HCT116 (cell line): Measurements from ENCODE around the gene ROMO1. TPM values are rescaled to one million over a fixed set of nuclear protein-coding genes. Genes with fewer than 3 reads are reported as not detected.
A peak's percentile ranks its signal among the peaks of the same experiment; 100 is the strongest.

Experiments used
- ATAC-seq: fragments of 200-7000 bp; cut with Tn5 transposase; 2 replicates; pipeline ENCODE4 v1.9.1; 2020; ENCODE audit warnings: mild to moderate bottlenecking, moderate library complexity
- BruUV-seq: library from RNA; stranded (reverse); fragments of 400-500 nt; replicated peaks from 2 replicates; lab custom pipeline; 2021; lab: Mats Ljungman, UMichigan
- CTCF ChIA-PET: fragments of 300-600 bp; sonication (Branson Sonifier 250); formaldehyde crosslinking; loops from one replicate; lab custom pipeline; 2021; ENCODE audit warnings: antibody characterized with exemption; lab: Charles Lee
- POLR2A ChIA-PET: fragments of 300-600, 350-600 bp; sonication (Branson Sonifier 250); formaldehyde crosslinking; loops from one replicate; lab custom pipeline; 2021; ENCODE audit warnings: antibody characterized with exemption; lab: Charles Lee
- RAD21 ChIA-PET, 2 experiments: fragments of 300-600 bp; sonication (Branson Sonifier 250); formaldehyde crosslinking; loops; one replicate each; lab custom pipeline; 2023; ENCODE audit warnings: low total read pairs in 2 of 2; ENCODE audit not compliant: uncharacterized antibody in 2 of 2, unreplicated experiment in 2 of 2, low non-redundant PET in 1 of 2; lab: Charles Lee
- DNase-seq: peaks from one replicate; pipeline ENCODE4 v3.0.0-alpha.2; 2010; ENCODE audit warnings: low read depth, low spot score
- H2AFZ ChIP-seq: fragments of 200-600 bp; shearing (Covaris generic), sonication (generic); 2 replicates; pipeline ENCODE4 v1.6.1; 2017; ENCODE audit warnings: low read depth, mixed run types, mixed read lengths, antibody characterized with exemption, low read length; ENCODE audit not compliant: poor library complexity, severe bottlenecking
- H3K27ac ChIP-seq: 2 replicates; pipeline ENCODE4 v1.5.1; 2012; ENCODE audit warnings: low read depth, low read length
- H3K27me3 ChIP-seq: fragments of 200-600 bp; sonication (generic); 2 replicates; pipeline ENCODE4 v1.6.1; 2016; ENCODE audit warnings: mixed run types, low read length, mixed read lengths; ENCODE audit not compliant: insufficient read depth
- H3K36me3 ChIP-seq, 2 experiments: fragments of 200-500 bp in 1 of 2; fragments of 200-600 bp in 1 of 2; sonication (Bioruptor generic) in 1 of 2; sonication (generic) in 1 of 2; 2 replicates each; pipeline versions ENCODE4 v1.5.1 to v1.6.1; 2014 to 2016; ENCODE audit warnings: low read length in 2 of 2, inconsistent platforms in 1 of 2, mixed read lengths in 1 of 2, mixed run types in 1 of 2; ENCODE audit not compliant: insufficient read depth in 2 of 2, control insufficient read depth in 1 of 2
- H3K4me1 ChIP-seq, 2 experiments: fragments of 200-600 bp in 1 of 2; sonication (generic) in 1 of 2; 2 replicates each; pipeline versions ENCODE4 v1.5.1 to v1.6.1; 2012 to 2017; ENCODE audit warnings: low read length in 2 of 2, inconsistent platforms in 1 of 2, mild to moderate bottlenecking in 1 of 2, mixed read lengths in 1 of 2, mixed run types in 1 of 2, moderate library complexity in 1 of 2; ENCODE audit not compliant: insufficient read depth in 2 of 2, control insufficient read depth in 1 of 2
- H3K4me2 ChIP-seq: fragments of 200-600 bp; sonication (generic); 2 replicates; pipeline ENCODE4 v1.6.1; 2017; ENCODE audit warnings: mixed run types, low read length, mixed read lengths
- H3K4me3 ChIP-seq, 2 experiments: fragments of 200-600 bp in 1 of 2; sonication (generic) in 1 of 2; replicated peaks in 1 of 2; 2 replicates each; pipeline ENCODE4 v1.5.1; 2011 to 2016; ENCODE audit warnings: low read length in 2 of 2, control low read depth in 1 of 2, low read depth in 1 of 2, mild to moderate bottlenecking in 1 of 2, mixed read lengths in 1 of 2, mixed run types in 1 of 2
- H3K79me2 ChIP-seq: fragments of 200-600 bp; sonication (generic); 2 replicates; pipeline ENCODE4 v1.6.1; 2017; ENCODE audit warnings: mild to moderate bottlenecking, mixed run types, low read length, moderate library complexity, mixed read lengths; ENCODE audit not compliant: insufficient read depth
- H3K9ac ChIP-seq: fragments of 200-600 bp; sonication (generic); 2 replicates; pipeline ENCODE4 v1.6.1; 2016; ENCODE audit warnings: low read length, mixed read lengths
- H3K9me2 ChIP-seq: fragments of 200-600 bp; sonication (generic), shearing (Covaris generic); 2 replicates; pipeline ENCODE4 v1.6.1; 2017; ENCODE audit warnings: mixed run types, mild to moderate bottlenecking, moderate library complexity; ENCODE audit not compliant: insufficient read depth
- H3K9me3 ChIP-seq, 2 experiments: fragments of 200-500 bp in 1 of 2; fragments of 200-600 bp in 1 of 2; sonication (Bioruptor generic) in 1 of 2; sonication (generic) in 1 of 2; 2 replicates each; pipeline ENCODE4 v1.6.1; 2014 to 2017; ENCODE audit warnings: low read length in 2 of 2, mixed read lengths in 2 of 2, inconsistent platforms in 1 of 2, low read depth in 1 of 2, mild to moderate bottlenecking in 1 of 2, mixed run types in 1 of 2, moderate library complexity in 1 of 2; ENCODE audit not compliant: control insufficient read depth in 1 of 2, insufficient read depth in 1 of 2
- H4K20me1 ChIP-seq: fragments of 200-600 bp; sonication (generic), shearing (Covaris generic); 2 replicates; pipeline ENCODE4 v1.6.1; 2017; ENCODE audit warnings: mixed run types, mild to moderate bottlenecking, moderate library complexity; ENCODE audit not compliant: insufficient read depth
- CEBPB ChIP-seq: IDR thresholded peaks from 2 replicates; pipeline ENCODE4 v1.6.1; 2012; ENCODE audit warnings: low read depth
- EGR1 ChIP-seq: IDR thresholded peaks from 2 replicates; pipeline ENCODE4 v1.6.1; 2012; ENCODE audit warnings: low read depth
- EZH2 ChIP-seq: fragments of 200-600 bp; sonication (generic); IDR thresholded peaks from 2 replicates; pipeline ENCODE4 v1.6.1; 2017; ENCODE audit warnings: antibody characterized with exemption, mixed run types
- EZH2phosphoT487 ChIP-seq: fragments of 200-600 bp; IDR thresholded peaks from 2 replicates; pipeline ENCODE4 v1.6.1; 2018; ENCODE audit warnings: antibody characterized with exemption, borderline replicate concordance
- MAX ChIP-seq: IDR thresholded peaks from 2 replicates; pipeline ENCODE4 v1.6.1; 2012
- POLR2AphosphoS5 ChIP-seq: IDR thresholded peaks from 2 replicates; pipeline ENCODE4 v1.6.1; 2011; ENCODE audit warnings: mild to moderate bottlenecking, low read depth, low read length, moderate library complexity
- SIN3A ChIP-seq: IDR thresholded peaks from 2 replicates; pipeline ENCODE4 v1.6.1; 2012; ENCODE audit warnings: low read depth
- SP1 ChIP-seq: IDR thresholded peaks from 2 replicates; pipeline ENCODE4 v1.6.1; 2012; ENCODE audit warnings: low read depth
- YY1 ChIP-seq: IDR thresholded peaks from 2 replicates; pipeline ENCODE4 v1.6.1; 2011; ENCODE audit warnings: low read length, low read depth, moderate library complexity, mild to moderate bottlenecking; ENCODE audit not compliant: insufficient replicate concordance; ENCODE audit errors: extremely low read depth
- ZBTB33 ChIP-seq: IDR thresholded peaks from 2 replicates; pipeline ENCODE4 v1.6.1; 2011; ENCODE audit warnings: mild to moderate bottlenecking, low read length, moderate library complexity; ENCODE audit not compliant: insufficient replicate concordance; ENCODE audit errors: extremely low read depth
- ZFX ChIP-seq: fragments of 450-650 bp; IDR thresholded peaks from 2 replicates; pipeline ENCODE4 v1.6.1; 2017
- ZNF274 ChIP-seq: fragments of 200-500 bp; sonication (Bioruptor generic); IDR thresholded peaks from 2 replicates; pipeline ENCODE4 v1.6.1; 2014; ENCODE audit warnings: mild to moderate bottlenecking, low read depth, low read length, inconsistent platforms
- intact Hi-C: fragments of 100-400 bp; cut with micrococcal nuclease; formaldehyde crosslinking; loops from 2 replicates; pipeline ENCODE4 v1.10.0; 2022
- total RNA-seq: library from RNA; stranded (reverse); gene quantifications from one replicate; pipeline ENCODE4 v1.2.1, GENCODE V29; 2021; ENCODE audit not compliant: unreplicated experiment

The ROMO1 gene
- total RNA-seq, 1 experiment from 2014 or later: 167 TPM

GRCh38 chr20:35699127-35699956 lies at the start of gene ROMO1, which contains the start of gene NFS1 (continued):
- no peak for TF ChIP-seq ZNF274
- TF ChIP-seq SP1: no peak; the same call in 1 of the 2 replicates
- peak; percentile 40; the same call in 1 of the 2 replicates for TF ChIP-seq EGR1
- TF ChIP-seq EZH2phosphoT487: no peak
- no peak for TF ChIP-seq EZH2
- peak; percentile 46 for TF ChIP-seq YY1
- TF ChIP-seq POLR2AphosphoS5: peak; percentile 85
- peak; percentile 90 for TF ChIP-seq ZFX

GRCh38 chr20:35650632-35651031 lies 48.6 kb upstream of the ROMO1 start:
- no peak overlapping the region for H3K27ac ChIP-seq
- no peaks in the 10 kb centered on the region for H3K9me2 ChIP-seq
- no peak for TF ChIP-seq SP1
- TF ChIP-seq MAX: no peak
- TF ChIP-seq ZBTB33: no peak
- TF ChIP-seq SIN3A: no peak
- TF ChIP-seq POLR2AphosphoS5: no peak
- no peak for TF ChIP-seq CEBPB
- H3K4me1 ChIP-seq: no peaks in the 10 kb centered on the region
- RAD21 ChIA-PET: no interaction called here
- no peak for ATAC-seq
- POLR2A ChIA-PET: no interaction called here
- no peak overlapping the region for H3K9ac ChIP-seq
- no peak overlapping the region for H2AFZ ChIP-seq
- no peaks in the 10 kb centered on the region for H3K9me3 ChIP-seq
- DNase-seq: no peak
- H3K36me3 ChIP-seq: peaks cover 14 to 54% of the 10 kb centered on the region in 2 experiments
- no peaks in the 10 kb centered on the region for H3K27me3 ChIP-seq
- BruUV-seq: no TSS peak
- H3K79me2 ChIP-seq: peaks cover 96% of the 10 kb centered on the region
- H4K20me1 ChIP-seq: peaks cover 63% of the 10 kb centered on the region
- H3K4me2 ChIP-seq: no peak overlapping the region
- CTCF ChIA-PET: no interaction called here
- intact Hi-C loops: no loop called here
- no peak overlapping the region for H3K4me3 ChIP-seq
